GM19193 (cell line): Measurements from ENCODE around the gene GDF3.

ENCODE experiments used
- POLR2A ChIP-seq: IDR thresholded peaks from 4 replicates; pipeline ENCODE4 v1.6.1; 2011; ENCODE audit not compliant: insufficient read depth, insufficient read length; ENCODE audit errors: extremely low read depth

Gene GDF3

GRCh38 chr12:7695566-7696197 is at the start of gene GDF3:
Gene GDF3 (minus strand): TSS chr12:7695775. CDS start chr12:7695728, 47 bp downstream.
- TF ChIP-seq POLR2A, result no peak

GRCh38 chr12:7732993-7733392 is 37.4 kb upstream of the GDF3 start:
- TF ChIP-seq POLR2A, result no peak

GRCh38 chr12:7731486-7731885 is 35.9 kb upstream of the GDF3 start:
- no peak for TF ChIP-seq POLR2A

- no peak for TF ChIP-seq POLR2A
Observed at GRCh38 chr12:7729746-7730145, 34.2 kb upstream of the GDF3 start.

GRCh38 chr12:7723926-7724325 is 28.4 kb upstream of the GDF3 start:
- TF ChIP-seq POLR2A, result no peak

GRCh38 chr12:7719946-7720730 is 24.6 kb upstream of the GDF3 start:
- no peak for TF ChIP-seq POLR2A

- TF ChIP-seq POLR2A, result no peak
Observed at GRCh38 chr12:7716381-7716780, 20.8 kb upstream of the GDF3 start.

GRCh38 chr12:7712841-7713442 is 17.4 kb upstream of the GDF3 start:
- no peak for TF ChIP-seq POLR2A

- no peak for TF ChIP-seq POLR2A
Observed at GRCh38 chr12:7711133-7711532, 15.6 kb upstream of the GDF3 start, which contains the start of gene DPPA3. Gene DPPA3 (plus strand): TSS chr12:7711433. CDS start chr12:7711571, 138 bp downstream.

- no peak for TF ChIP-seq POLR2A
Observed at GRCh38 chr12:7709969-7710675, 14.5 kb upstream of the GDF3 start.

- no peak for TF ChIP-seq POLR2A
Observed at GRCh38 chr12:7705846-7706245, 10.3 kb upstream of the GDF3 start.

- no peak for TF ChIP-seq POLR2A
Observed at GRCh38 chr12:7695237-7695560, 376 bp downstream of the GDF3 start.

GRCh38 chr12:7694556-7695236 is 879 bp downstream of the GDF3 start:
- TF ChIP-seq POLR2A, result no peak

GRCh38 chr12:7693793-7694192 is 1.8 kb downstream of the GDF3 start:
- TF ChIP-seq POLR2A, result no peak

- no peak for TF ChIP-seq POLR2A
Observed at GRCh38 chr12:7681535-7681934, 14.0 kb downstream of the GDF3 start.

GRCh38 chr12:7679251-7680045 is 16.1 kb downstream of the GDF3 start:
- TF ChIP-seq POLR2A, result no peak
